ENCODE data around the gene UGT1A8.

DNA sequence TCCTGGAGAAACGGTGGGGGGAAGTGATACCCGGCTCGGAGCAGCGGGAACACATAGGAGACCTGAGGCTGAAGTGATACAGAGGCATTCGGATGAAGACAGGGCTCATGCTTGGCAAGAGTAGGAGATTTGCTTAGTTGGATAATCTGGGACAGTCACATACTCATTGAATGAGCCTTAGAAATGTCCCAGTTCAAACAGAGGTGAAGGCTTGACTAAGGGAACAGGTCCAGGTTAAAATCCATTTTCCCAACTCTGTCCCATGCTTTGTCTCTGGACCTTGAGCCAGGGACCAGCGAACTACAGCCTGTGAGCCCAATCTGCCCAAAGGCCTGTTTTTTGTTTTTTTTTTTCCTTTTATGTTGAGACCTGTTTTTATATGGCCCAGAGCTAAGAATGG lies 76.5 kb downstream of the UGT1A8 start:
- TF ChIP-seq, protein P1, sequence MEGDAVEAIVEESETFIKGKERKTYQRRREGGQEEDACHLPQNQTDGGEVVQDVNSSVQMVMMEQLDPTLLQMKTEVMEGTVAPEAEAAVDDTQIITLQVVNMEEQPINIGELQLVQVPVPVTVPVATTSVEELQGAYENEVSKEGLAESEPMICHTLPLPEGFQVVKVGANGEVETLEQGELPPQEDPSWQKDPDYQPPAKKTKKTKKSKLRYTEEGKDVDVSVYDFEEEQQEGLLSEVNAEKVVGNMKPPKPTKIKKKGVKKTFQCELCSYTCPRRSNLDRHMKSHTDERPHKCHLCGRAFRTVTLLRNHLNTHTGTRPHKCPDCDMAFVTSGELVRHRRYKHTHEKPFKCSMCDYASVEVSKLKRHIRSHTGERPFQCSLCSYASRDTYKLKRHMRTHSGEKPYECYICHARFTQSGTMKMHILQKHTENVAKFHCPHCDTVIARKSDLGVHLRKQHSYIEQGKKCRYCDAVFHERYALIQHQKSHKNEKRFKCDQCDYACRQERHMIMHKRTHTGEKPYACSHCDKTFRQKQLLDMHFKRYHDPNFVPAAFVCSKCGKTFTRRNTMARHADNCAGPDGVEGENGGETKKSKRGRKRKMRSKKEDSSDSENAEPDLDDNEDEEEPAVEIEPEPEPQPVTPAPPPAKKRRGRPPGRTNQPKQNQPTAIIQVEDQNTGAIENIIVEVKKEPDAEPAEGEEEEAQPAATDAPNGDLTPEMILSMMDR (IDR thresholded peaks at IDR 0.05), result no peak
- no peak for TF ChIP-seq POLR2A (IDR thresholded peaks at IDR 0.05)
- TF ChIP-seq POLR2AphosphoS5 (IDR thresholded peaks at IDR 0.05), result no peak
- no peak for TF ChIP-seq EP300 (IDR thresholded peaks at IDR 0.05)

Data from sigmoid colon (tissue), 4 donors.